ENCODE results near the gene GIT2. TPM values are rescaled to one million over a fixed set of nuclear protein-coding genes. Genes with fewer than 3 reads are reported as not detected.

Gene GIT2
- total and polyA plus RNA-seq, 2 of the 13 experiments (the other 11 are each of a cell fraction or from before 2014, with no cell fraction given) = 18.4 to 19.8 TPM

GRCh38 chr12:110010853-110011723 lies 14.9 kb upstream of the GIT2 start (continued):
- peak; percentile 79 for TF ChIP-seq MED1 (CRISPR knock-in tag; IDR thresholded peaks at IDR 0.05)
- no peak for TF ChIP-seq ZNF207 (IDR thresholded peaks at IDR 0.05; ENCODE audit: borderline replicate concordance)
- no peak for TF ChIP-seq CBFB (CRISPR knock-in tag; IDR thresholded peaks at IDR 0.05)
- TF ChIP-seq KDM6A (CRISPR knock-in tag; IDR thresholded peaks at IDR 0.05; ENCODE audit: low read depth) = 0 out of 2 replicates have a peak, but pooled peaks have one; percentile 44
- no peak; a peak in 1 of 4 replicates for TF ChIP-seq POLR2A (IDR thresholded peaks at IDR 0.05; ENCODE audit: insufficient read depth in 1 of 2, low read depth in 2 of 2, low read length in 2 of 2)
- TF ChIP-seq TOPORS (CRISPR knock-in tag; IDR thresholded peaks at IDR 0.05) = no peak
- no peak for TF ChIP-seq SIX1 (CRISPR knock-in tag; IDR thresholded peaks at IDR 0.05; ENCODE audit: borderline replicate concordance)
- no peak for TF ChIP-seq ZNF333 (CRISPR knock-in tag; IDR thresholded peaks at IDR 0.05; ENCODE audit: borderline replicate concordance)
- no peak for TF ChIP-seq CERS6 (CRISPR knock-in tag; IDR thresholded peaks at IDR 0.05)
- no peak for TF ChIP-seq ZNF598 (CRISPR knock-in tag; IDR thresholded peaks at IDR 0.05; ENCODE audit: borderline replicate concordance)
- TF ChIP-seq NFE2L2 (IDR thresholded peaks at IDR 0.05; ENCODE audit: low read length) = no peak
- TF ChIP-seq ZNF362 (CRISPR knock-in tag; IDR thresholded peaks at IDR 0.05; ENCODE audit: borderline replicate concordance) = peak; percentile 93
- TF ChIP-seq, protein P1, sequence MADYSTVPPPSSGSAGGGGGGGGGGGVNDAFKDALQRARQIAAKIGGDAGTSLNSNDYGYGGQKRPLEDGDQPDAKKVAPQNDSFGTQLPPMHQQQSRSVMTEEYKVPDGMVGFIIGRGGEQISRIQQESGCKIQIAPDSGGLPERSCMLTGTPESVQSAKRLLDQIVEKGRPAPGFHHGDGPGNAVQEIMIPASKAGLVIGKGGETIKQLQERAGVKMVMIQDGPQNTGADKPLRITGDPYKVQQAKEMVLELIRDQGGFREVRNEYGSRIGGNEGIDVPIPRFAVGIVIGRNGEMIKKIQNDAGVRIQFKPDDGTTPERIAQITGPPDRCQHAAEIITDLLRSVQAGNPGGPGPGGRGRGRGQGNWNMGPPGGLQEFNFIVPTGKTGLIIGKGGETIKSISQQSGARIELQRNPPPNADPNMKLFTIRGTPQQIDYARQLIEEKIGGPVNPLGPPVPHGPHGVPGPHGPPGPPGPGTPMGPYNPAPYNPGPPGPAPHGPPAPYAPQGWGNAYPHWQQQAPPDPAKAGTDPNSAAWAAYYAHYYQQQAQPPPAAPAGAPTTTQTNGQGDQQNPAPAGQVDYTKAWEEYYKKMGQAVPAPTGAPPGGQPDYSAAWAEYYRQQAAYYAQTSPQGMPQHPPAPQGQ (CRISPR knock-in tag; IDR thresholded peaks at IDR 0.05; ENCODE audit: borderline replicate concordance) = no peak
- no peak for TF ChIP-seq ZNF10 (CRISPR knock-in tag; IDR thresholded peaks at IDR 0.05; ENCODE audit: borderline replicate concordance, low read depth)
- no peak; the same call in 1 of the 2 replicates for TF ChIP-seq HMG20A (CRISPR knock-in tag; IDR thresholded peaks at IDR 0.05; ENCODE audit: borderline replicate concordance)
- TF ChIP-seq, protein P2, sequence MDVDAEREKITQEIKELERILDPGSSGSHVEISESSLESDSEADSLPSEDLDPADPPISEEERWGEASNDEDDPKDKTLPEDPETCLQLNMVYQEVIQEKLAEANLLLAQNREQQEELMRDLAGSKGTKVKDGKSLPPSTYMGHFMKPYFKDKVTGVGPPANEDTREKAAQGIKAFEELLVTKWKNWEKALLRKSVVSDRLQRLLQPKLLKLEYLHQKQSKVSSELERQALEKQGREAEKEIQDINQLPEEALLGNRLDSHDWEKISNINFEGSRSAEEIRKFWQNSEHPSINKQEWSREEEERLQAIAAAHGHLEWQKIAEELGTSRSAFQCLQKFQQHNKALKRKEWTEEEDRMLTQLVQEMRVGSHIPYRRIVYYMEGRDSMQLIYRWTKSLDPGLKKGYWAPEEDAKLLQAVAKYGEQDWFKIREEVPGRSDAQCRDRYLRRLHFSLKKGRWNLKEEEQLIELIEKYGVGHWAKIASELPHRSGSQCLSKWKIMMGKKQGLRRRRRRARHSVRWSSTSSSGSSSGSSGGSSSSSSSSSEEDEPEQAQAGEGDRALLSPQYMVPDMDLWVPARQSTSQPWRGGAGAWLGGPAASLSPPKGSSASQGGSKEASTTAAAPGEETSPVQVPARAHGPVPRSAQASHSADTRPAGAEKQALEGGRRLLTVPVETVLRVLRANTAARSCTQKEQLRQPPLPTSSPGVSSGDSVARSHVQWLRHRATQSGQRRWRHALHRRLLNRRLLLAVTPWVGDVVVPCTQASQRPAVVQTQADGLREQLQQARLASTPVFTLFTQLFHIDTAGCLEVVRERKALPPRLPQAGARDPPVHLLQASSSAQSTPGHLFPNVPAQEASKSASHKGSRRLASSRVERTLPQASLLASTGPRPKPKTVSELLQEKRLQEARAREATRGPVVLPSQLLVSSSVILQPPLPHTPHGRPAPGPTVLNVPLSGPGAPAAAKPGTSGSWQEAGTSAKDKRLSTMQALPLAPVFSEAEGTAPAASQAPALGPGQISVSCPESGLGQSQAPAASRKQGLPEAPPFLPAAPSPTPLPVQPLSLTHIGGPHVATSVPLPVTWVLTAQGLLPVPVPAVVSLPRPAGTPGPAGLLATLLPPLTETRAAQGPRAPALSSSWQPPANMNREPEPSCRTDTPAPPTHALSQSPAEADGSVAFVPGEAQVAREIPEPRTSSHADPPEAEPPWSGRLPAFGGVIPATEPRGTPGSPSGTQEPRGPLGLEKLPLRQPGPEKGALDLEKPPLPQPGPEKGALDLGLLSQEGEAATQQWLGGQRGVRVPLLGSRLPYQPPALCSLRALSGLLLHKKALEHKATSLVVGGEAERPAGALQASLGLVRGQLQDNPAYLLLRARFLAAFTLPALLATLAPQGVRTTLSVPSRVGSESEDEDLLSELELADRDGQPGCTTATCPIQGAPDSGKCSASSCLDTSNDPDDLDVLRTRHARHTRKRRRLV (CRISPR knock-in tag; IDR thresholded peaks at IDR 0.05) = no peak; the same call in 1 of the 2 replicates
- no peak for TF ChIP-seq SETDB1 (CRISPR knock-in tag; IDR thresholded peaks at IDR 0.05; ENCODE audit: borderline replicate concordance)
- TF ChIP-seq ZNF782 (CRISPR knock-in tag; IDR thresholded peaks at IDR 0.05; ENCODE audit: borderline replicate concordance) = no peak

All from HepG2 (cell line).